GM19193 (cell line): ENCODE results near the gene PAPLN.

Experiments used
- POLR2A ChIP-seq: IDR thresholded peaks from 4 replicates; pipeline ENCODE4 v1.6.1; 2011; ENCODE audit not compliant: insufficient read depth, insufficient read length; ENCODE audit errors: extremely low read depth

Gene PAPLN

DNA sequence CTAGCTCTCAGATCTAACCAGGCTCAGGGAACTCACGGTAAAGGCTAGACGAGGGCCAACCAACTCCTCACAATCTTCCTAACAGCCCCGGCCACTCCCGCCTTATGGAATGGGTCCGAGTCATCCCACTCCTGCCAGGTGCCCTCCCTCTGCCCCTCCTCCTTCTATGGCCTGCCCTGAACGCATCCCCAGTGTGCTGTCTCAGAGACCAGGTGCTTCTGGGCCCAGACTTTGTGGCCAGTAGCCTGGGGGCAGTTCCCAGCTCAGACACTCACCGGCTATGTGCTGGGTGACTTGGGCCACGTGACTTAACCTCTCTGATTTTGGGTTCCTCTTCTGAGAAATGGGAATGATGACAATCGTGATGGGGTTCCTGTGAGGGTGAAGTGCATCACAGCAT lies 22.5 kb downstream of the PAPLN start:
- TF ChIP-seq POLR2A, result no peak

DNA sequence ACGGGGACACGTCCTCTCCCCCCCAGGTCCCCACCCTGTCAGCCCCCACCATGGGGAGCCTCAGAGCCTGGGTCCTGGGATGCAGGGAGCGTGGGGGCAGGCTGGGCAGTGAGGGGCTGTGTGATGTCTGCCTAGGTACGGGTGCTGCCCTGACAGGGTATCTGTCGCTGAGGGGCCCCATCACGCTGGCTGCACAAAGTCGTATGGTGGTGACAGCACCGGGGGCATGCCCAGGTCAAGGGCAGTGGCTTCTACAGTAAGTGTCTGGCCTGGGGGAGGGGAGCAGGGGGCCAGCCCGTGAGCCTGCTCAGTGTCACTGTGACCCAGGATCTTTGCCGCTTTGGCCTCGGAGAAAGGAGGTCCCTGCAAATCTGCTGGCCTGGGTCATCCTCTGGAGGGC lies 23.3 kb downstream of the PAPLN start:
- no peak for TF ChIP-seq POLR2A

DNA sequence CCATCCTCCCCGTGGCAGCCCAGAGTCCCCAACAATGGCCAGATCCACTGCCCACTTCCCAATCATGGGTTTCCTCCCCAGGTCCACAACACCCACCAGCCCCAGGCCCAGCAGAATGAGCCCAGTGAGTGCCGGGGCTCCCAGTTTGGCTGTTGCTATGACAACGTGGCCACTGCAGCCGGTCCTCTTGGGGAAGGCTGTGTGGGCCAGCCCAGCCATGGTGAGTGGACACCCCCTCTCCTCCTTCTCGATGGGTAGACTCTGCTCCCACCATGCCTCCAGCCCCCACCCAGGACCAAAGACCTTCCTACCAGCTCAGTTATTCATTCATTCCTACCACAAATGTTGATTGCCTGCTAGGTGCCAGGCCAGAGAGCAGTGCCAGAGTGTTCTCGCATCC lies 23.8 kb downstream of the PAPLN start:
- TF ChIP-seq POLR2A, result no peak

DNA sequence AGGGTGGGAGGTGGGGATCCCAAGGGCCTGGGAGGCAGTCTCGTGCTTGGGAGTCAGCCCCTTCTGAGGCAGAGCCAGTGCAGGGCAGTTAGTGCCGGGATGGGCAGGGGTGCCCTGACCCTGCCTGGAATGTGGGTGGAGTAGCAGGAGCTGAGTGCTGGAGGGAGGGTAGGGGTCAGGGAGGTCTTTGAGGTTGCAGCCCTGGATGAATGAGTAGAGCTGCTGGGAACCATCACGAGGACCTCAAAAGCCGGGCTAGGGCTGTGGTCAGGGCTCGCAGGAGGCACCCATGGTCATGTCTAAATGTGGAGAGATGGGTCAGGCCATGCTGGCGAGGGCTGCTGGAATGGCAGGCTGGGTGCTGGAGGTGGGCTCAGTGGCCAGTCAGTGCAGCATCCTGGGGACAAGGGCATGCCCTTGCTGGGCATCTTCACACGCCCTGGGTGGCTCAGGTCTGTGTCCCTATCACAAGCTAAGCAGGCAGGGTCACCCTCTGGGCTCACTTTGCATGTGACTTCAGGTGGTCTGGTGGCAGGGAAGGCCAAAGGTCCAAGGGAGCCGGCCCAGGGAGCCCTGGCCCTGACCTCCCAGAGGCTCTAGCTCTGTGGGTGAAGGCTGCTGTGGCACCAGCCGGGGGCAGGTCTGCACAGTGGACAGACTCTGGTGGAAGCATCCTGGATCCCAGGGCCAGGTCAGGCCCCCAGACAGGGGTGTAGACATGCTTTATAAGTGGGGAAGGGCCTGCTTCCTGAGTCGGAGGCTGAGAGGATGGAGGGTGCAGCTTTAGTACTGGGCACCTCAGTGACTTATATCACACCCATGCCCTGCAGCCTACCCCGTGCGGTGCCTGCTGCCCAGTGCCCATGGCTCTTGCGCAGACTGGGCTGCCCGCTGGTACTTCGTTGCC lies 24.5 kb downstream of the PAPLN start:
- no peak for TF ChIP-seq POLR2A

DNA sequence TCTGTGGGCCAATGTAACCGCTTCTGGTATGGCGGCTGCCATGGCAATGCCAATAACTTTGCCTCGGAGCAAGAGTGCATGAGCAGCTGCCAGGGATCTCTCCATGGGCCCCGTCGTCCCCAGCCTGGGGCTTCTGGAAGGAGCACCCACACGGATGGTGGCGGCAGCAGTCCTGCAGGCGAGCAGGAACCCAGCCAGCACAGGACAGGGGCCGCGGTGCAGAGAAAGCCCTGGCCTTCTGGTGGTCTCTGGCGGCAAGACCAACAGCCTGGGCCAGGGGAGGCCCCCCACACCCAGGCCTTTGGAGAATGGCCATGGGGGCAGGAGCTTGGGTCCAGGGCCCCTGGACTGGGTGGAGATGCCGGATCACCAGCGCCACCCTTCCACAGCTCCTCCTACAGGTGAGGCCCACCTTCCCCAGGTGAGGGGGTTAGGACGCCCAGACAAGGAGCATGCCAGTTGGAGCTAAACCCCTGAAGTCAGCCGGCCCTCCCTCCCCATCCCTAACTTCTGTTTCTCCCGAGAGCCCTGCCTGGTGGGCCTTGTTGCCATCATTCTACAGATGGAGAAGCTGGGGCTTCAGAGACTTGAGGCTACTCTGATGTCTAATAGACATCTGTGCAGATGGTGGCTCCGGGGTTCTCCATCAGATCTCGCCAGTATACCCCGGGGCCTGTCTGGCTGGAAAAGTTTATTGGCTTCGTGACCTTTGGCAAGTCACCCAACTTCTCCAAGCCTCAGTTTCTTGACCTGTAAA lies 25.3 kb downstream of the PAPLN start:
- TF ChIP-seq POLR2A, result no peak

DNA sequence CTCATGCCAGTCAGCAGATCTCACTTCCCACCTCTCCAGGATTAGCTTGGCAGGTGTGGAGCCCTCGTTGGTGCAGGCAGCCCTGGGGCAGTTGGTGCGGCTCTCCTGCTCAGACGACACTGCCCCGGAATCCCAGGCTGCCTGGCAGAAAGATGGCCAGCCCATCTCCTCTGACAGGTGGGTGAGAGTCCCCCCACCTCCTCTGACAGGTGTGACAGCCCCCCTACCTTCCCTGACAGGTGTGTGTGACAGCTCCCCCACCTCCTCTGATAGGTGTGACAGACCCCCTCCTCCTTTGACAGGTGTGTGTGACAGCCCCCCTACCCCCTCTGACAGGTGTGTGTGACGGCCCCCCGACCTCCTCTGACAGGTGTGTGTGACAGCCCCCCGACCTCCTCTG lies 26.3 kb downstream of the PAPLN start:
- no peak for TF ChIP-seq POLR2A

DNA sequence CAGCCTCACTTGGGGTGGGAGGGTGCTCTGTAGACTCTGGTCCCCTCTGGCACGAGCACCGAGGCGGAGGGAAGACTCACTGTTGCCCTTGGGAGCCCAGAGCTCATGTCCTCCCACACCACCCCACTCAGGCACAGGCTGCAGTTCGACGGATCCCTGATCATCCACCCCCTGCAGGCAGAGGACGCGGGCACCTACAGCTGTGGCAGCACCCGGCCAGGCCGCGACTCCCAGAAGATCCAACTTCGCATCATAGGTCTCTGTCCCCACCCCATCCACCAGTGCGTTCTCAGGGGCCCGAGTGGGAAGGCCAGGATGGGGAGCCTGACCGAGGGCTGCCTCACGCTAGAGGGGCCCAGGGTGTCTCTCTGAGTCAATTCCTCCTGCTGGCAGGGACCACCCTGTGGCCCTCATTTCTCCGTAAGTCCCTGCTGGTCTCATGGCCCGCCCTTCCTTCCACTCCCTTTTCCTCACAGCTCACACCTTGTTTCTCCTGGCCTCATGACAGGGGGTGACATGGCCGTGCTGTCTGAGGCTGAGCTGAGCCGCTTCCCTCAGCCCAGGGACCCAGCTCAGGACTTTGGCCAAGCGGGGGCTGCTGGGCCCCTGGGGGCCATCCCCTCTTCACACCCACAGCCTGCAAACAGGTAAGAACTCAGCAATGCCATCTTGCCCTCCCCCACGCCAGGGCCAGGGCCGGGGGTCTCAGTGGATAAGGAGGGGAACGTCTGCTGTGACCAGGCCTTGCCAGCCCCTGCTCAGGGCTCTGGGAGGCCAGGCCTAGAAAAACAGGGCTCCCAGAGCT lies 27.0 kb downstream of the PAPLN start:
- no peak for TF ChIP-seq POLR2A

DNA sequence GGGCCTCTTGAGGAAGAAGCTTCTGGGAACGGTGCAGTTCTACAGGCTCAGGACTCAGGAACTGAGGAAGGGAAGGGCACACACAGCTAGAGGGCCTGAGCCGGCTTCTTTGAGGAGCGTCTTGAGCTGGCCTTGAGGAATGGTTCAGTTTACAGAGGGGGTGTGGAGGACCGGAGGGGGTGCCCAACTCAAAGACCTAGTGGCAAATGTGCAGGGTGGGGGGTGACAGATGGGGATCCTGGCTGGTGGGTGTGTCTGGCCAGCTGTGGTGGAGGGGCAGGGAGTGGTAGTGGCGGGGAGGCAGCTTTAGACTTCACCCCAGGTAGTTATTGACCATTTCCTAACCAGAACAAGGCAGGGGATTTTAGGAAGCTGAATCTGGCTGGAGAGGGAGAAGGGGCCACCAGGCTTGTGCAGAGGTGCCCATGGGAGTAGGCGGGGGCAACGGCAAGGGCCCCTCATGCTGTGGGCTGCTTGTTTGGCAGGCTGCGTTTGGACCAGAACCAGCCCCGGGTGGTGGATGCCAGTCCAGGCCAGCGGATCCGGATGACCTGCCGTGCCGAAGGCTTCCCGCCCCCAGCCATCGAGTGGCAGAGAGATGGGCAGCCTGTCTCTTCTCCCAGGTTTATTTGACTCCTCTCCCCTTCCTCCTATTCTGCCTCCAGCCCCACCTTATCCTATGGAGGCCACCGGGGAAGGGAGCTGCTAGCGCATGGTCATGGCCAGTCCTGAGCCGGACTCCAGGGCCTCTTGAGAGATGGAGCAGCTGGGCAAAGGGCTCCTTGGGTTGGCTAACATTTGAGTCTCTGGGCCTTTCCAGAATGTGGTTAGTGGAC lies 27.8 kb downstream of the PAPLN start:
- TF ChIP-seq POLR2A, result no peak

DNA sequence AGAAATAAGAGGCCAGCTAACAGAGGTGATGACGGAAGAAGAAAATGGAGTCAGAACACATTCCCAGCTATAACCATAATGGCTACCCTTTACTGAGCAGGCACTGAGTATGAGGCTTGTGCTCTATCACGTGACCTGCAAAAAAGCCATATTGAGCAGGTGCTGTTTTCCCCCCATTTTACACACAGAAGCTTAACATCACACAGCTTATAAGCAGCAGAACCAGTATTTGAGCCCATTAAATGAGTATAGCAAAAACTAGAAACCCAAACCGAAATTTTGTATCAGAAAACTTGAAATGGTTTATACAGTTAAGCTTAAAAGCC lies 28.4 kb downstream of the PAPLN start:
- no peak for TF ChIP-seq POLR2A

DNA sequence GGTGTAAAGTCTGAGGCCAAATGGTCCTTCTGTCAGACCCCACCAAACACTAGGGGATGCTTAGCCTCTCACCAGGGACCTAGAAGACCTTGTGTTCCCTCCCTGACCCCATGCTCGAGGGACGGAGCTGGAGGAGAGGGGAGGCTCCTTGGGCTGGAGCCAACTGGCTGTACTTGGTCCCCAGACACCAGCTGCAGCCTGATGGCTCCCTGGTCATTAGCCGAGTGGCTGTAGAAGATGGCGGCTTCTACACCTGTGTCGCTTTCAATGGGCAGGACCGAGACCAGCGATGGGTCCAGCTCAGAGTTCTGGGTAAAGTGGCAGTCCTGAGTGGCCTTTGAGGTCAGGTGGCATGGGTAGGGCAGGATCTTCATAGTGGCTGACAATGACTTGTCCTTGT lies 29.0 kb downstream of the PAPLN start:
- no peak for TF ChIP-seq POLR2A

DNA sequence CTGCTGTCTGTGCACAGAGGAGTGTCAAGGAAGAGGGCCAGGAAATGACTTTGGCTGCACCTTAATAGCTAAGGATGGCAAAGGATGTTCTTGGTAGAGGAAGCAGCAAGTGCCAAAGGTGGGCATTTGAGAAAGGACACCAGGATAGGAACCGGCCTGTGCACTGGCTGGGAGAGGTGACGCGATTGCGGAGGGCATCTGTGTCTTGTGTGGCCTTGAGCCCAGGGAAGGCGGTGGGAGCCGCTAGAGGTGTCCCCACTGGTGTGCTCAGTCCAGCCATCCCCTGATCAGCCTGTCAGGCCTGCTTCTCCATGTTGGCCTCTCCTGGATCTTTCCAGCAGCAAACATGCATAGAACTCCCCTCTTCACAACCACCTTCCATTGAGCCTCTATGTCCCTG lies 30.2 kb downstream of the PAPLN start:
- TF ChIP-seq POLR2A, result no peak

DNA sequence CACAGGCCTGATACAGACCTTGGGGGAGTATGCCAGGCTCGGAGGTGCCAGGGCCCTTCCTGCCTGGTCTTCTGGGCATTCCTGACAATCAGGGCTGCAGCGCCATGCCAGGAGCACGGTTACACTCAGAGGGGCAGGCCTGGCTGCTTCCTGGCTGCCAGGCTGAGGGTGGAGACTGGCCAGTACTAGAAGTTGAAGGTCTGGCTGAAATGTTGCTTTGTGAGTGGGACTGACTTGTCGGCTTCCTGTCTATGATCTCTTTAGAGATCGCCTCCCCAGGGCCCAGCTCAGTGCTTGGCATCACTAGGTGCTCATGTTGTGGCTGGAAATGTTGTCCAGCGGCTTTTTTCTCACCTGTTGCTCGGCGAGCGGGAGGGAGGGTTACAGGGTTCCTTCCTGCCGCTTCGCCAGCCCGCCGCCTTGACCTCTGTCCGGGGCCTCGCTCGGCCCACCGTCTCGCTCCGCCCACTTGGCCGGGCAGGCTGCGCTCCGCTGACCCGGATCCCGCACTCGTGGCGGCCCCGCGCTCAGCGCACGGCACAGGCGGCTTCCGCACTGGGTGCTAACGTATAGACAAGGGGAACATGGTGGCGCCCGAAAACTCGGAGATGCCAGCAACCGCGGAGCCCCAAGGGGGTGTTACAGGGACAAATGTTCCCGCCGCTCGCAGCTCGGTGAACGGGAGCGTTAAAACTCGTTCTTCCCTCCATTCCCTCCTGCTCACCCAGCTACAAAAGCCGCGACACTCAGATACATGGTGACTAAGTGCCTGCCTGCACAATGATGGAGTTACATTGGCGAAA lies 32.6 kb downstream of the PAPLN start:
- peak; percentile 42 for TF ChIP-seq POLR2A

DNA sequence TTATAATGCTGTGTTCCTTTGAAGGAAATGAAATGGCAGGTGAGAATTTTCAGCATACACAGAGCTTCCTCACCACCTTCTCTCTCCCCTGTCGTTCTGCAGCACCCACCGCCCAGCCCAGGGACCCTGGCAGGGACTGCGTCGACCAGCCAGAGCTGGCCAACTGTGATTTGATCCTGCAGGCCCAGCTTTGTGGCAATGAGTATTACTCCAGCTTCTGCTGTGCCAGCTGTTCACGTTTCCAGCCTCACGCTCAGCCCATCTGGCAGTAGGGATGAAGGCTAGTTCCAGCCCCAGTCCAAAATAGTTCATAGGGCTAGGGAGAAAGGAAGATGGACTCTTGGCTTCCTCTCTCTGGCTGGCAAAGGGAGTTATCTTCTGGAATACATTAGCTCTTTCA lies 35.1 kb downstream of the PAPLN start:
- TF ChIP-seq POLR2A, result no peak

DNA sequence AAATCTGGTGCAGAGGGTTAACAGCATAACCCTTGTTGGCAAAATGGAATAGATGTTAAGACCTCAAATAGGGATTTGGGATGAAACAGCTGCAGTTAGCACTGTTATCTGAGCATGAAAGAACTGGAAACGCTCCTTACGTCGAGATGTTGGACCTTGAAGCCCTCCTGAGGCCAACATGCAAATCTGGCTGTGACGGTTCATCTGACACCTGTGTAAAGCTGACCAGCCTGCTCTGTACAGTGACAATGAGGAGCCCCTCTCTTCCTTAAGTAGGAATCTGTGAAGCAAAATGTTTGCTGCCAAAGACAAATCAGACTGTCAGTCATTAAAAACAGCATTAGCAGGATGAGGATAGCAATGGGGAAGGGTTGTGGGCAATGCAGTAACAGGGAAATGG lies 36.5 kb downstream of the PAPLN start:
- TF ChIP-seq POLR2A, result no peak
